K562 (cell line): ENCODE data around the gene ATP1A2. TPM values are rescaled to one million over a fixed set of nuclear protein-coding genes. Genes with fewer than 3 reads are reported as not detected.

Experiments
- ATAC-seq: fragments of 200-7000 bp; cut with Tn5 transposase; 3 replicates; pipeline ENCODE4 v1.9.1; 2020; ENCODE audit warnings: moderate library complexity
- BruUV-seq: library from RNA; stranded (reverse); fragments of 400-500 nt; replicated peaks from 2 replicates; lab custom pipeline; 2021; lab: Mats Ljungman, UMichigan
- CTCF ChIA-PET: fragments of 300-600 bp; formaldehyde crosslinking; extraction: SDS; loops from one replicate; lab custom pipeline; 2021; ENCODE audit warnings: low intra/inter-chr PET ratio; lab: Yijun Ruan, JAX
- POLR2A ChIA-PET: fragments of 300-600, 350-650 bp; sonication (Branson Sonifier 250); formaldehyde crosslinking; extraction: SDS; loops from one replicate; lab custom pipeline; 2021; ENCODE audit warnings: antibody characterized with exemption, inconsistent platforms; lab: Yijun Ruan, JAX
- DNase-seq, 4 experiments: peaks; one replicate each; pipeline versions ENCODE4 v3.0.0 to v3.0.0-alpha.2; 2011 to 2018; ENCODE audit warnings: low spot score in 3 of 4, mixed read lengths in 3 of 4; ENCODE audit errors: extremely low read depth in 1 of 4
- FAIRE-seq: peaks from 2 replicates; lab custom pipeline; 2011; peaks lifted over from hg19 to GRCh38; lab: Jason Lieb, UNC
- H2AFZ ChIP-seq: 2 replicates; pipeline ENCODE4 v1.6.0; 2011; ENCODE audit warnings: low read depth, low read length, control low read depth, inconsistent platforms
- H3K27ac ChIP-seq: fragments of 200-600 bp; 3 replicates; pipeline ENCODE4 v1.8.0; 2011; ENCODE audit warnings: low read depth, mild to moderate bottlenecking, control low read depth, inconsistent platforms, low read length, moderate library complexity, mixed read lengths; ENCODE audit errors: extremely low read depth
- H3K27me3 ChIP-seq, 2 experiments: fragments of 300-600 bp in 1 of 2; 2 replicates in 1 of 2; 3 replicates in 1 of 2; pipeline versions ENCODE4 v1.6.0 to v1.8.0; 2011; ENCODE audit warnings: inconsistent platforms in 2 of 2, low read length in 2 of 2, mild to moderate bottlenecking in 1 of 2, mixed read lengths in 1 of 2, moderate library complexity in 1 of 2; ENCODE audit not compliant: control insufficient read depth in 2 of 2, insufficient read depth in 2 of 2
- H3K36me3 ChIP-seq: fragments of 300-600 bp; 3 replicates; pipeline ENCODE4 v1.8.0; 2011; ENCODE audit warnings: mild to moderate bottlenecking, low read length, inconsistent platforms; ENCODE audit not compliant: control insufficient read depth, insufficient read depth
- H3K4me1 ChIP-seq, 2 experiments: fragments of 200-600 bp in 1 of 2; replicated peaks in 1 of 2; 2 replicates in 1 of 2; 3 replicates in 1 of 2; pipeline versions ENCODE4 v1.5.1 to v1.8.0; 2011; ENCODE audit warnings: inconsistent platforms in 2 of 2, low read length in 2 of 2, mild to moderate bottlenecking in 1 of 2, mixed read lengths in 1 of 2, moderate library complexity in 1 of 2; ENCODE audit not compliant: control insufficient read depth in 2 of 2, insufficient read depth in 2 of 2
- H3K4me2 ChIP-seq: 2 replicates; pipeline ENCODE4 v1.6.1; 2011; ENCODE audit warnings: low read length, control low read depth, inconsistent platforms, mixed read lengths; ENCODE audit not compliant: insufficient read depth
- H3K4me3 ChIP-seq: fragments of 200-600 bp; sonication (generic), shearing (Covaris generic); 2 replicates; pipeline ENCODE4 v1.5.1; 2016; ENCODE audit warnings: control low read depth, inconsistent platforms
- H3K79me2 ChIP-seq: fragments of 200-600 bp; 3 replicates; pipeline ENCODE4 v1.8.0; 2011; ENCODE audit warnings: low read length, inconsistent platforms; ENCODE audit not compliant: control insufficient read depth, insufficient read depth
- H3K9ac ChIP-seq, 2 experiments: 2 replicates each; pipeline versions ENCODE4 v1.6.0 to v1.6.1; 2011; ENCODE audit warnings: low read depth in 2 of 2, low read length in 2 of 2, control low read depth in 1 of 2, inconsistent platforms in 1 of 2, mild to moderate bottlenecking in 1 of 2, mixed read lengths in 1 of 2; ENCODE audit not compliant: insufficient read depth in 1 of 2
- H3K9me1 ChIP-seq: one replicate; pipeline ENCODE4 v1.6.0; 2011; ENCODE audit warnings: inconsistent platforms, mild to moderate bottlenecking, low read length, moderate library complexity; ENCODE audit not compliant: control insufficient read depth, insufficient read depth
- H3K9me3 ChIP-seq: replicated peaks from 2 replicates; pipeline ENCODE4 v1.5.1; 2011; ENCODE audit warnings: low read depth, low read length, inconsistent platforms; ENCODE audit not compliant: control insufficient read depth, insufficient read depth
- H4K20me1 ChIP-seq: replicated peaks from 2 replicates; pipeline ENCODE4 v1.6.1; 2011; ENCODE audit warnings: low read length, inconsistent platforms, mixed read lengths; ENCODE audit not compliant: control insufficient read depth, insufficient read depth
- BACH1 ChIP-seq: fragments of 200-800 bp; sonication (Bioruptor generic); IDR thresholded peaks from 2 replicates; pipeline ENCODE4 v1.6.1; 2016; ENCODE audit warnings: missing genetic modification characterization, missing compliant biosample characterization
- CCNT2 ChIP-seq: IDR thresholded peaks from 2 replicates; pipeline ENCODE4 v1.6.1; 2011; ENCODE audit warnings: borderline replicate concordance, low read depth, mild to moderate bottlenecking, moderate library complexity, mixed read lengths, low read length; ENCODE audit not compliant: insufficient read length; ENCODE audit errors: extremely low read depth
- MTF1 ChIP-seq: fragments of 250-450 bp; sonication (Bioruptor Pico); IDR thresholded peaks from 2 replicates; pipeline ENCODE4 v1.9.0; 2021; ENCODE audit warnings: moderate library complexity, mild to moderate bottlenecking, inconsistent platforms, borderline replicate concordance
- NEUROD1 ChIP-seq: fragments of 150-350 bp; IDR thresholded peaks from 2 replicates; pipeline ENCODE4 v1.6.1; 2014; ENCODE audit warnings: borderline replicate concordance, low read length, low read depth; ENCODE audit not compliant: partially characterized antibody
- NFE2L1 ChIP-seq: fragments of 450-650 bp; IDR thresholded peaks from 2 replicates; pipeline ENCODE4 v1.6.1; 2016; ENCODE audit warnings: missing genetic modification characterization, low read depth, mild to moderate bottlenecking, missing compliant biosample characterization, moderate library complexity, borderline replicate concordance
- NFYB ChIP-seq: IDR thresholded peaks from 2 replicates; pipeline ENCODE4 v1.6.1; 2011; ENCODE audit warnings: mild to moderate bottlenecking, moderate library complexity; ENCODE audit not compliant: insufficient read length; ENCODE audit errors: extremely low read depth
- PHF21A ChIP-seq: fragments of 450-650 bp; IDR thresholded peaks from 2 replicates; pipeline ENCODE4 v1.6.1; 2017; ENCODE audit warnings: low read depth, borderline replicate concordance
- RBM14 ChIP-seq: fragments of 200-400 bp; formaldehyde crosslinking; IDR thresholded peaks from 2 replicates; pipeline ENCODE4 v1.6.1; 2018; ENCODE audit warnings: low read depth, mild to moderate bottlenecking, low read length, moderate library complexity, borderline replicate concordance; ENCODE audit not compliant: insufficient read depth
- RCOR1 ChIP-seq, 2 experiments: IDR thresholded peaks; 2 replicates each; pipeline ENCODE4 v1.6.1; 2012; ENCODE audit warnings: low read depth in 2 of 2, low read length in 2 of 2, borderline replicate concordance in 1 of 2, improper control_type of control experiment in 1 of 2
- STAT5B ChIP-seq: fragments of 250-450 bp; sonication (Bioruptor Pico); IDR thresholded peaks from 2 replicates; pipeline ENCODE4 v1.8.0; 2021; ENCODE audit warnings: mild to moderate bottlenecking, inconsistent platforms
- THAP12 ChIP-seq: fragments of 250-450 bp; sonication (Bioruptor Pico); IDR thresholded peaks from 2 replicates; pipeline ENCODE4 v1.9.0; 2021; ENCODE audit warnings: mild to moderate bottlenecking, inconsistent platforms
- ZNF212 ChIP-seq: fragments of 450-650 bp; formaldehyde crosslinking; IDR thresholded peaks from 2 replicates; pipeline ENCODE4 v1.4.0; 2020; ENCODE audit warnings: mild to moderate bottlenecking
- ZNF239 ChIP-seq: fragments of 250-450 bp; sonication (Bioruptor Pico); IDR thresholded peaks from 2 replicates; pipeline ENCODE4 v1.4.0; 2020; ENCODE audit warnings: mild to moderate bottlenecking
- ZNF668 ChIP-seq: fragments of 250-450 bp; sonication (Bioruptor Pico); IDR thresholded peaks from 2 replicates; pipeline ENCODE4 v1.8.0; 2022; ENCODE audit warnings: mild to moderate bottlenecking, inconsistent platforms
- WGBS: fragments of 100-300 bp; shearing (Covaris generic); methylation state at CpG from one replicate; pipeline ENCODE4 v1.1.6; 2016; ENCODE audit warnings: low coverage, mixed read lengths; ENCODE audit not compliant: insufficient coverage; ENCODE audit errors: missing lambda C conversion rate; 5-methylcytosine and 5-hydroxymethylcytosine counted together
- in situ Hi-C: fragments of 300-500 bp; cut with MboI; formaldehyde crosslinking; loops from 4 replicates; pipeline ENCODE4 v1.15.0; 2018; ENCODE audit warnings: inconsistent platforms, mixed read lengths
- intact Hi-C: fragments of 100-400 bp; cut with micrococcal nuclease; formaldehyde crosslinking; loops from 2 replicates; pipeline ENCODE4 v1.14.2; 2022
- polyA plus RNA-seq, 8 experiments: library from polyadenylated mRNA; depleted of rRNA in 4 of 8; stranded (reverse) in 5 of 8; unstranded in 3 of 8; fragments of >200 nt; fragmentation: Nextera tagmentation in 2 of 8; fragmentation: Illumina TruSeq in 1 of 8; extraction: Ambion mirVana in 2 of 8; extraction: Trizol in 1 of 8; gene quantifications; 2 replicates each; pipeline versions ENCODE4 v1.2.1 to v1.2.3, GENCODE V29; 2011 to 2014; ENCODE audit warnings: inconsistent platforms in 1 of 8, missing spikeins in 1 of 8
- total RNA-seq, 7 experiments: library from RNA; depleted of rRNA in 6 of 7; stranded (reverse); fragments of >200 nt in 6 of 7; fragmentation: Illumina TruSeq in 2 of 7; extraction: Trizol in 2 of 7; gene quantifications; 2 replicates each; pipeline versions ENCODE4 v1.2.1 to v1.2.3, GENCODE V29; 2011 to 2021; ENCODE audit warnings: low replicate concordance in 1 of 7

Gene ATP1A2
- total and polyA plus RNA-seq, 9 of the 15 experiments (the other 6 are each of a cell fraction or from before 2014, with no cell fraction given) = 0.04 to 0.11 (median 0.09) TPM; not detected in 6

- ChIA-PET POLR2A (interaction anchor here (0.7 kb wide), 1 partner anchor 51 kb away, joined by 4 read pairs; no protein-coding TSS in a partner anchor), CTCF (interaction anchor here (1.0 kb wide), 1 partner anchor 213 kb away, joined by 4 read pairs; no protein-coding TSS in a partner anchor)
- no peak for TF ChIP-seq ZNF239
- TF ChIP-seq BACH1 (tag) = no peak
- TF ChIP-seq ZNF668 = no peak
- TF ChIP-seq THAP12 (CRISPR knock-in tag) = no peak
- TF ChIP-seq NFYB = no peak
- TF ChIP-seq ZNF212 = no peak
- no peak for TF ChIP-seq PHF21A
- no peak for TF ChIP-seq RBM14
- TF ChIP-seq RCOR1 (IDR thresholded peaks at IDR 0.05; ENCODE audit: borderline replicate concordance in 1 of 2, low read depth in 2 of 2, low read length in 2 of 2) = no peak
- no peak for TF ChIP-seq NEUROD1
- TF ChIP-seq MTF1 (CRISPR knock-in tag) = no peak
- TF ChIP-seq NFE2L1 = no peak
- no peak for TF ChIP-seq STAT5B
- TF ChIP-seq CCNT2 = no peak
- in situ Hi-C loops (no loop called here), intact Hi-C loops (loop anchor here (1.0 to 5.0 kb wide), 4 partner anchors 62 to 214 kb away; no protein-coding TSS in a partner anchor)
- no peak for FAIRE-seq
- no peaks in the 10 kb centered on the region for H3K79me2 ChIP-seq
- H3K9me1 ChIP-seq = no peaks in the 10 kb centered on the region
- H3K9ac ChIP-seq = no peak overlapping the region
- H3K4me1 ChIP-seq = peaks cover 0 to 9% of the 10 kb centered on the region in 2 experiments; a peak in 3 of 5 replicates
- no peaks in the 10 kb centered on the region for H4K20me1 ChIP-seq
- no peak for DNase-seq
- peaks cover 13 to 41% of the 10 kb centered on the region in 2 experiments for H3K27me3 ChIP-seq
- WGBS = 8% methylated on average over 2 of the region's 2 CpGs
- H3K27ac ChIP-seq = no peak overlapping the region
- ATAC-seq = no peak
- no peaks in the 10 kb centered on the region for H3K36me3 ChIP-seq
- H3K4me2 ChIP-seq = no peak overlapping the region
- H3K9me3 ChIP-seq = no peaks in the 10 kb centered on the region
- no TSS peak for BruUV-seq
- no peak overlapping the region for H3K4me3 ChIP-seq
- H2AFZ ChIP-seq = no peak overlapping the region
These were observed 47.4 kb downstream of the ATP1A2 start for GRCh38 chr1:160162931-160163330.
